ACC112 (cell line): ENCODE results near the gene KRT76.
"Not testable (repeated sequence)": the region's sequence is repeated elsewhere in the genome, so short reads cannot be mapped to it uniquely, and the experiment has no call there.

ENCODE experiments used
- H2AFZ ChIP-seq: fragments of 200-600 bp; sonication (generic); one replicate; pipeline ENCODE4 v1.6.0; 2017; ENCODE audit warnings: antibody characterized with exemption, low read length; ENCODE audit not compliant: unreplicated experiment
- H3K27ac ChIP-seq: fragments of 200-600 bp; sonication (generic); 2 replicates; pipeline ENCODE4 v1.5.1; 2014; ENCODE audit warnings: low read depth, mild to moderate bottlenecking, antibody characterized with exemption, low read length, moderate library complexity
- H3K27me3 ChIP-seq: fragments of 200-600 bp; sonication (generic); 2 replicates; pipeline ENCODE4 v1.6.1; 2014; ENCODE audit warnings: mild to moderate bottlenecking, antibody characterized with exemption, low read length, moderate library complexity, mixed read lengths; ENCODE audit not compliant: insufficient read depth
- H3K36me3 ChIP-seq: fragments of 200-600 bp; sonication (generic); 2 replicates; pipeline ENCODE4 v1.6.1; 2016; ENCODE audit warnings: mild to moderate bottlenecking, antibody characterized with exemption, low read length, moderate library complexity, mixed read lengths; ENCODE audit not compliant: insufficient read depth
- H3K4me1 ChIP-seq: fragments of 200-600 bp; sonication (generic); one replicate; pipeline ENCODE4 v1.6.1; 2016; ENCODE audit warnings: low read length, mixed read lengths; ENCODE audit not compliant: insufficient read depth, unreplicated experiment, control insufficient read depth
- H3K4me3 ChIP-seq: fragments of 200-600 bp; sonication (generic); 2 replicates; pipeline ENCODE4 v1.5.1; 2014; ENCODE audit warnings: mild to moderate bottlenecking, low read depth, low read length
- H3K79me2 ChIP-seq: fragments of 200-600 bp; sonication (generic); one replicate; pipeline ENCODE4 v1.6.0; 2016; ENCODE audit warnings: low read length; ENCODE audit not compliant: control insufficient read depth, unreplicated experiment, insufficient read depth

Gene KRT76

DNA sequence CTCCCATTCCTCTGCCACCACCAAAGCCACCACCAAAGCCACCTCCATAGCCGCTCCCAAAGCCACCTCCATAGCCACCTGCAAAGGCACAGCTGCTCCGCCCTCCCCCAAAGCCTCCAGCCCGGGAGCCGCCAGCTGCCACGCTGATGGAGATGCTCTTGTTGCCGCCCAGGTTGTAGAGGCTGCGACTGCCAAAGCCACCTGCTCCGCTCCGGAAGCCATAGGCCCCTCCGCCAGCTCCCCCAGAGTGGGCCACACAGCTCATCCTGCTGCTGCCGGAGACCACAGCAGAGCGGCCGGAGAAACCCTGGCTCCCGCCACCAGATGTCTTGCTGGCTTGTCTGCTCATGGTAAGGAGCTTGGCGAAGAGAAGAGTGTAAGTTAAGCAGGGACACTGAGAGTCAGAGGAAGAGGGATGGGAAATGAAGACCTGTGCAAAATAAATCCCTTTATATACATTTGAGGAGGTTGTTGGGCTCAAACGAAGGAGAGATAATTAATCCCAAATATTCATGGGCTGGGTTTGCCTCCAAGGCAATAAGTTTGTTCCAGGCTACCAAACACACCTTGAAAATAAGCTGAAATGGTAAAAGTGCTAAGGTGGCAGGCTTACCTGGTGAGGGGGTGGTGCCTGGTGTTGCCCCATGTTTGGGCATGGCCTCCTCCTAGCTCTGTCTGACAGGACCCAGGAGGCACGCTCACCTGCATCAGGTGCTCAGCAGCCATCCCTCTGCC is 18.7 kb upstream of the KRT76 start, which contains the start of gene KRT3:
KRT3 (minus strand) TSS at position 424 of the 735 bp plus-strand sequence; CDS start at position 349, 75 bp downstream.
- Histone ChIP-seq H3K27ac (no peak within 1 kb of the TSS), H3K4me1 (peaks cover 14% of the 10 kb centered on the region), H3K79me2 (no peaks in the 10 kb centered on the region), H3K36me3 (no peaks in the 10 kb centered on the region), H3K4me3 (no peak within 1 kb of the TSS), H2AFZ (no peak within 1 kb of the TSS), H3K27me3 (peaks cover 38% of the 10 kb centered on the region)

GRCh38 chr12:52795332-52795674 is 18.2 kb upstream of the KRT76 start:
- Histone ChIP-seq H3K4me1 (peaks cover 14% of the 10 kb centered on the region), H3K27me3 (peaks cover 43% of the 10 kb centered on the region)
- H3K36me3 ChIP-seq, H3K27ac ChIP-seq, H3K4me3 ChIP-seq, H2AFZ ChIP-seq, H3K79me2 ChIP-seq: not testable (repeated sequence)

DNA sequence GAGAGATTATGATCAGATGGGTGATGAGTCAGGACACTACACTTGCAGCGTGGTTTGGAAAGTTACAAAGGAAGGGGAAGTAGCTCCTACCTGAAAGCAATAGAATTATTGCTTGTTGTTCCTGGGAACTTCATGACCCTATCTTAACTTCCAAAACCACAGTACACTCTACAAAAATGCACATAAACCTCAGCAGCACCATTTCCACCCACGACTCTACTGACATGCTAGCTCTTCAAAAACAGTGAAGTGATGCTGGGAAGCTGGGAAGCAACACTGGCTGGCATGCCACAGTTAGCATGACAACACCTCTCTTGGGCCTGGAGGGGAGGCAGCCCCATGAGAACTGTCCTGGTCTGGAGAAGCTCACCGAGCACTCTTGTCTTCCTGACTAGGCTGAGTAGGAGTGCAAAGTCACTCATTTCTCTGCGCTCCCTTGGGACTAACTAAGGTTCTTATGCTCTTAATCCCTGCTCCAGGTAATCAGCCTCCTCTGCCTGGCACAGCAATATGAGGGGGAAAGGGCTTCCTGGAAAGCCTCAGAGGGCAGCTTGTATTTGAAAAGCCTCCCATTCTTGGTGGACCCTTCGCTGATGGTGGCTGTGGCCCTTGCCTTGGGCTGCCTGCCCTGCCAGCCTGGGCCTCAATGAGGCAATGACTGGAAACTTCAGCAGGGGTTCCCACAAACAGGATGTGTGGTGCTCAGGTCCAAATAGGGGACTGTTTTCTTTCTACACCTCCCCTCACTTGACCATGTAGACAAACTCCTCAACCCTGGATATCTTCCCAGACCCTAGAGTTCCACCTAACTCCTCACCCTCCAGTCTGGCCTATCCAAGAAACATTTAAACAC is 17.6 kb upstream of the KRT76 start:
- no peak overlapping the region for H3K4me3 ChIP-seq
- peaks cover 49% of the 10 kb centered on the region for H3K27me3 ChIP-seq
- no peaks in the 10 kb centered on the region for H3K79me2 ChIP-seq
- H3K27ac ChIP-seq: no peak overlapping the region
- peaks cover 14% of the 10 kb centered on the region for H3K4me1 ChIP-seq
- H2AFZ ChIP-seq: no peak overlapping the region
- no peaks in the 10 kb centered on the region for H3K36me3 ChIP-seq

- Histone ChIP-seq H3K36me3 (no peaks in the 10 kb centered on the region), H3K4me1 (no peaks in the 10 kb centered on the region), H3K79me2 (no peaks in the 10 kb centered on the region), H3K4me3 (no peak overlapping the region), H3K27ac (no peak overlapping the region), H2AFZ (no peak overlapping the region), H3K27me3 (peaks cover 72% of the 10 kb centered on the region)
Measured at GRCh38 chr12:52792185-52793029, 15.3 kb upstream of the KRT76 start.

- Histone ChIP-seq H3K27ac (no peak overlapping the region), H3K4me1 (no peaks in the 10 kb centered on the region), H3K36me3 (no peaks in the 10 kb centered on the region), H3K27me3 (peaks cover 80% of the 10 kb centered on the region), H2AFZ (no peak overlapping the region), H3K79me2 (no peaks in the 10 kb centered on the region), H3K4me3 (no peak overlapping the region)
Measured at GRCh38 chr12:52791271-52792184, 14.4 kb upstream of the KRT76 start.

GRCh38 chr12:52790427-52791270 is 13.5 kb upstream of the KRT76 start:
- H3K27me3 ChIP-seq: peaks cover 84% of the 10 kb centered on the region
- H3K4me3 ChIP-seq: peak overlapping the region; percentile 13
- no peak overlapping the region for H2AFZ ChIP-seq
- H3K36me3 ChIP-seq: no peaks in the 10 kb centered on the region
- H3K27ac ChIP-seq: no peak overlapping the region
- H3K4me1 ChIP-seq: no peaks in the 10 kb centered on the region
- no peaks in the 10 kb centered on the region for H3K79me2 ChIP-seq

- Histone ChIP-seq H3K79me2 (no peaks in the 10 kb centered on the region), H3K27ac (no peak overlapping the region), H3K4me3 (peak overlapping the region; percentile 13), H2AFZ (no peak overlapping the region), H3K27me3 (peaks cover 92% of the 10 kb centered on the region), H3K36me3 (no peaks in the 10 kb centered on the region), H3K4me1 (no peaks in the 10 kb centered on the region)
Measured at GRCh38 chr12:52789637-52790426, 12.7 kb upstream of the KRT76 start.

DNA sequence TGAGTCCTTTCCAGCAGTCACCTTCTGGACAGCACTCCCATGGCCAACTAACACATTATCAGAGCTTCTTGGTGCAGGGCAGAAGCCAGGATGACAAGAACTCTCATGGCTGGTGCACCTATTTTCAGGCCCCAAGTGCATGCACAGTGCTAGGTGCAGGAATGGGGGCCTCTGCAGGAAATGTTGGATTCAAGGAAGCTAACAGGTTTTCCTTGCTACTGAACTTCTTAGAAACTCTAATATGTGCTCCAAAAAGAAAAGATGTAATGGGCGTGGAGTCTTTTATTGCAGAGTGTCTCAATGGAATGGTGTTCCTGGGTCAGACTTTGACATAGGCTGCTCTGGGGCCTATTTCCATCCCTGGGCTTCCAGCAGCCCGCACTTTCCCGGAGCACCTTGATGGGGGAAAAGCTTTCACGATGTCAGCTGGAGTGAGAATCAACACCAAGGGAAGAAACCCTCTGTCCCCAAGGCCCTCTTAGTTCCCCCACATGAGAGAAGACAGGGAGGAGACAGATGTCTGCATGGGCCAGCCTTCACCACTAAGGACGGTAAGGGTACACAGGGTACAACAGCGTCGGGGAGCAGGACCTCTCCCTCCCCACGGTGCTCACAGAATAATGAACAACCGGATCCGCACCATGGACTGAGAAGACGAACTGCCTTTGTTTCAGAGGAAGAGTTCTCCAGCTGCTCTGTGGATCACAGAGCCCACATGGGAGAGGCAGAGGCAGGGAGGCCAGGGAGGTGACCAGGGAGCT is 11.9 kb upstream of the KRT76 start:
- Histone ChIP-seq H3K79me2 (no peaks in the 10 kb centered on the region), H3K27me3 (peaks cover 91% of the 10 kb centered on the region), H3K4me3 (no peak overlapping the region), H2AFZ (no peak overlapping the region), H3K27ac (no peak overlapping the region), H3K4me1 (no peaks in the 10 kb centered on the region), H3K36me3 (no peaks in the 10 kb centered on the region)
